WTC11 (cell line): ENCODE results near the gene UBE4A.

Source experiments
- ARID4B ChIP-seq: sonication (generic); formaldehyde crosslinking; IDR thresholded peaks from 2 replicates; pipeline ENCODE4 v1.8.0; 2023; ENCODE audit warnings: missing genetic modification reagents, mild to moderate bottlenecking, borderline replicate concordance
- ATF1 ChIP-seq: sonication (generic); formaldehyde crosslinking; IDR thresholded peaks from 2 replicates; pipeline ENCODE4 v1.8.1; 2023; ENCODE audit warnings: mild to moderate bottlenecking, moderate library complexity, missing genetic modification reagents
- CTCF ChIP-seq: fragments of 200-600 bp; IDR thresholded peaks from 2 replicates; pipeline ENCODE4 v1.8.0; 2022; ENCODE audit warnings: antibody characterized with exemption
- E2F5 ChIP-seq: sonication (generic); formaldehyde crosslinking; IDR thresholded peaks from 2 replicates; pipeline ENCODE4 v1.8.1; 2022; ENCODE audit warnings: mild to moderate bottlenecking, moderate library complexity, missing genetic modification reagents
- FOXP4 ChIP-seq: sonication (generic); formaldehyde crosslinking; IDR thresholded peaks from 2 replicates; pipeline ENCODE4 v1.8.0; 2022; ENCODE audit warnings: mild to moderate bottlenecking, missing genetic modification reagents
- KAT7 ChIP-seq: sonication (generic); formaldehyde crosslinking; IDR thresholded peaks from 2 replicates; pipeline ENCODE4 v1.8.1; 2023; ENCODE audit warnings: missing genetic modification reagents, mild to moderate bottlenecking, borderline replicate concordance
- MAX ChIP-seq: sonication (generic); formaldehyde crosslinking; IDR thresholded peaks from 2 replicates; pipeline ENCODE4 v1.8.0; 2022; ENCODE audit warnings: mild to moderate bottlenecking, missing genetic modification reagents
- MXD4 ChIP-seq: fragments of 250-450 bp; sonication (Bioruptor Pico); IDR thresholded peaks from 2 replicates; pipeline ENCODE4 v1.8.0; 2021; ENCODE audit warnings: mild to moderate bottlenecking, moderate library complexity, borderline replicate concordance
- MYBL2 ChIP-seq: sonication (generic); formaldehyde crosslinking; IDR thresholded peaks from 2 replicates; pipeline ENCODE4 v1.8.1; 2023; ENCODE audit warnings: mild to moderate bottlenecking, moderate library complexity, missing genetic modification reagents
- PRDM15 ChIP-seq: sonication (generic); formaldehyde crosslinking; IDR thresholded peaks from 2 replicates; pipeline ENCODE4 v1.8.0; 2022; ENCODE audit warnings: missing genetic modification reagents
- USF1 ChIP-seq: sonication (generic); formaldehyde crosslinking; IDR thresholded peaks from 2 replicates; pipeline ENCODE4 v1.8.0; 2022; ENCODE audit warnings: mild to moderate bottlenecking, missing genetic modification reagents
- ZNF232 ChIP-seq: sonication (generic); formaldehyde crosslinking; IDR thresholded peaks from 2 replicates; pipeline ENCODE4 v1.8.0; 2022; ENCODE audit warnings: mild to moderate bottlenecking, missing genetic modification reagents
- ZNF396 ChIP-seq: fragments of 250-450 bp; sonication (Bioruptor Pico); IDR thresholded peaks from 2 replicates; pipeline ENCODE4 v1.8.0; 2021; ENCODE audit warnings: mild to moderate bottlenecking, moderate library complexity, borderline replicate concordance
- ZSCAN18 ChIP-seq: fragments of 250-450 bp; sonication (Bioruptor Pico); IDR thresholded peaks from 2 replicates; pipeline ENCODE4 v2.1.2; 2022; ENCODE audit warnings: mild to moderate bottlenecking, moderate library complexity

GRCh38 chr11:118342503-118343161 is 16.8 kb upstream of the UBE4A start, which contains the start of gene CD3D:
- TF ChIP-seq CTCF = no peak
- no peak for TF ChIP-seq ZNF232 (CRISPR knock-in tag)
- no peak for TF ChIP-seq ARID4B (CRISPR knock-in tag)
- no peak for TF ChIP-seq ZNF396 (CRISPR knock-in tag)
- no peak for TF ChIP-seq FOXP4 (CRISPR knock-in tag)
- TF ChIP-seq ZSCAN18 (CRISPR knock-in tag) = no peak
- no peak for TF ChIP-seq KAT7 (CRISPR knock-in tag)
- TF ChIP-seq MAX (CRISPR knock-in tag) = no peak
- TF ChIP-seq ATF1 (CRISPR knock-in tag) = no peak
- no peak for TF ChIP-seq MYBL2
- TF ChIP-seq PRDM15 (CRISPR knock-in tag) = no peak
- TF ChIP-seq E2F5 (CRISPR knock-in tag) = no peak
- no peak for TF ChIP-seq USF1
- TF ChIP-seq MXD4 = no peak
